Mesodermal cell (in vitro differentiated cells): ENCODE measurements around the gene RBM17.
A peak's percentile ranks its signal among the peaks of the same experiment; 100 is the strongest.

Experiments used
- H3K27ac ChIP-seq: 2 replicates; pipeline ENCODE4 v1.7.0; 2013; ENCODE audit warnings: mild to moderate bottlenecking, low read depth, low read length, moderate library complexity; ENCODE audit not compliant: severe bottlenecking
- H3K36me3 ChIP-seq: 2 replicates; pipeline ENCODE4 v1.7.1; 2013; ENCODE audit warnings: mild to moderate bottlenecking, low read length, moderate library complexity; ENCODE audit not compliant: control insufficient read depth, insufficient read depth
- H3K4me1 ChIP-seq: one replicate; pipeline ENCODE4 v1.7.1; 2013; ENCODE audit warnings: mild to moderate bottlenecking, low read length; ENCODE audit not compliant: insufficient read depth, control insufficient read depth, poor library complexity, severe bottlenecking
- H3K4me3 ChIP-seq: 2 replicates; pipeline ENCODE4 v1.7.0; 2013; ENCODE audit warnings: low read length, control low read depth, mild to moderate bottlenecking; ENCODE audit not compliant: insufficient read depth, poor library complexity, severe bottlenecking; ENCODE audit errors: extremely low read depth
- H3K9me3 ChIP-seq: 2 replicates; pipeline ENCODE4 v1.7.1; 2013; ENCODE audit warnings: mild to moderate bottlenecking, low read length, moderate library complexity; ENCODE audit not compliant: control insufficient read depth
- WGBS, 2 experiments: methylation state at CpG; one replicate each; pipeline ENCODE4 v1.1.5; 2013; ENCODE audit warnings: missing lambda C conversion rate in 2 of 2; ENCODE audit not compliant: insufficient coverage in 2 of 2; 5-methylcytosine and 5-hydroxymethylcytosine counted together

The RBM17 gene

DNA sequence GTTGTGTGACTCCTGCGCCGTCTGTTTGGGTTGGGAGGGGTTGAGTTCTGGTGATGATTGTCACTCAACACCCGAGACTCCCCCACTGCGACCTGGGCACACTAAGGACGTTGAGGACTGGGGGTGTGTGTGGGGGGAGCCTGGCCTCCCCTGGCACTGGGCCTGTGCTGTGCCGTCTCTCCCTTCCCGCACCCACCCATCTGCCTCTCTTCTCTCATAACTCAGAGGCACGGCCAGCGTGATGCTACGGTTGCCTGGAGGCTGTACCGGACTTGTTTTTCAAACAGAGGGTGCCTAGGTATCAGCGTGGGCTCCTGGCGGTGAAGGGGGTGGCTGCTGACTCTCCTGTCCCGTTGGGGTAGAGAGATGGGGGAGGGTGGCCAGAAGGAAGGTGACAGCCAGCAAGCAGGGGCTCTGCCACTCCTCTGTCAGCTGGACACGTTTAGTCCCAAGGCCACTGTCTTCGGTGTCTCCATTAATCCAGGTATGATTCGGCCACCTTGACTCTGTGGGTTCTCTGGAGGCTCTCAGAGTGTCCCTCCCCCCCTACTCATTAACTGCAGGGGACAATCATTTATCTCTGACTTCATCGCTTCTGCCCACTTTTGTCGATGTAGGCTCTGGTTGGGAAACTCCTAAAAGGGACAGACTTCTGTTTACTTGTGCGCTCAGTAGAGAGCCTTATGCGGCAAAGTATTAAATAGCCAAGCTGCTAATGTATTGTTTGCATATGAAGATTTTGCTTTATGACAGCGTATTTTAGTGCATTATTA, 57.4 kb downstream of the RBM17 start:
- peak overlapping the region; percentile 67 for H3K4me3 ChIP-seq
- 59 to 67% methylated on average over 8 to 16 of the region's 22 CpGs for WGBS, 2 experiments

DNA sequence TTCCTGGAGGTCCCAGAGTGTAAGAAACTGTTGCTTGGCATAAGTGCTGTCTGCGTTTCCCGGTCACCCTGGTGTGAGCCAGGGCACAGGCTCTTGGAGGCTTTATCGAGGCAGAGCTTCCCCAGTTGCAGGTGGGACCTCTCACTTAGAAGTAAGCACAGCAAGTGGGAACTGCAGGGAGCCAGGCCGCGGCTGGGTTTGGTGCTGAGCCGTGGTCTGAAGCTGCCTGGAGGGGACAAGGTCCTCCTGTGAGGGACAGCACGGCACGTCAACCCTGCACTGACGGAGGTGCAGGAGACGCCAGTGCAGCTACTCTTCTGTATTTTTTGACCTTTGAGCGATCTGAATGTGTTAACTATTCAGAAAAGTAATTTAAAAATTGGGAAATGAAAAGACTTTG, 58.1 kb downstream of the RBM17 start:
- no peak overlapping the region for H3K4me3 ChIP-seq
- H3K9me3 ChIP-seq, result no peaks in the 10 kb centered on the region
- H3K27ac ChIP-seq, result no peak overlapping the region
- H3K4me1 ChIP-seq, result peaks cover 22% of the 10 kb centered on the region
- 86 to 91% methylated on average over 10 of the region's 11 CpGs for WGBS, 2 experiments
- H3K36me3 ChIP-seq, result peaks cover 20% of the 10 kb centered on the region

More for the DNA sequence above, 57.4 kb downstream of the RBM17 start:
- Histone ChIP-seq H3K36me3 (peaks cover 20% of the 10 kb centered on the region), H3K27ac (no peak overlapping the region), H3K4me1 (peaks cover 29% of the 10 kb centered on the region), H3K9me3 (no peaks in the 10 kb centered on the region)

DNA sequence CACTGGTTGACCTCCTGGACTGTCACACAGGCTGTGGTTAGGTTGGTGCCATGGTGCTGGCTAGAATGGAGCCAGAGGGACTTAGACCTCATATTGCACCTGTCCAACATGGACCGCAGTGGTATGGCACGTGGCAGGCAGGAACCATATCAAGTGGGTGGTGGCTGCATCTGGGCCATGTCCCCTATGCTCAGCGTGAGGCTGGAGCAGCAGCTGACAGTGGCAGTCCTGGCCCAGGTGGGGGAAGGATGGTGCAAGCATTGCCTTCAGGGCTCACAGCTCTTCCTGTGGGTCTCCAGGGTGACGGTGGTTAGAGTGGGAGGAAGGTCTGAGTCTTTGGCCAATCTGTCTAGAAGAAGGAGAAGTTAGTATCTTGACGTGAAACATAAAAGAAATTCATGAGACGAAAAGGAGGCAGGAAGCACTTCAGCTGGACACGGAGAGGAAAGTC, 59.4 kb downstream of the RBM17 start:
- Histone ChIP-seq H3K27ac (no peak overlapping the region), H3K36me3 (peaks cover 20% of the 10 kb centered on the region), H3K9me3 (no peaks in the 10 kb centered on the region), H3K4me1 (peaks cover 9% of the 10 kb centered on the region), H3K4me3 (no peak overlapping the region)
- WGBS, 2 experiments, result 93 to 96% methylated on average over 6 to 7 of the region's 7 CpGs

DNA sequence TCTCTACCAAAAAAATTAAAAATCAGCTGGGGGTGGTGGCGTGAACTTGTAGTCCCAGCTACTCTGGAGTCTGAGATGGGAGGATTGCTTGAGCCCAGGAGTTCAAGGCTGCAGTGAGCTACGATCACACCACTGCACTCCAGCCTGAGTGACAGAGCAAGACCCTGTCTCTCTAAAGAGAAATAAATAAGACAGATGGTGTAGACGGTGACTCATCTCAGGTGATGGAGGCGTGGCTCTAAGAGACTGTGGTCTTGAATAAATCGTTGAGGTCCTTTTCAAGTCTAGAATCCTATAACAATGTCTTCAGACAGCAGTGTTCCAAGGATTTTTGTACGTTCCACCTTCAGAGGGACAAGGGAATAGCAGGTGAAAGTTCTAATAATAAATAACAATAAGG, 60.1 kb downstream of the RBM17 start:
- H3K4me3 ChIP-seq, result no peak overlapping the region
- no peaks in the 10 kb centered on the region for H3K9me3 ChIP-seq
- no peak overlapping the region for H3K27ac ChIP-seq
- H3K36me3 ChIP-seq, result peaks cover 20% of the 10 kb centered on the region
- WGBS, 2 experiments, result 86 to 92% methylated on average over 4 of the region's 6 CpGs
- H3K4me1 ChIP-seq, result peaks cover 9% of the 10 kb centered on the region

DNA sequence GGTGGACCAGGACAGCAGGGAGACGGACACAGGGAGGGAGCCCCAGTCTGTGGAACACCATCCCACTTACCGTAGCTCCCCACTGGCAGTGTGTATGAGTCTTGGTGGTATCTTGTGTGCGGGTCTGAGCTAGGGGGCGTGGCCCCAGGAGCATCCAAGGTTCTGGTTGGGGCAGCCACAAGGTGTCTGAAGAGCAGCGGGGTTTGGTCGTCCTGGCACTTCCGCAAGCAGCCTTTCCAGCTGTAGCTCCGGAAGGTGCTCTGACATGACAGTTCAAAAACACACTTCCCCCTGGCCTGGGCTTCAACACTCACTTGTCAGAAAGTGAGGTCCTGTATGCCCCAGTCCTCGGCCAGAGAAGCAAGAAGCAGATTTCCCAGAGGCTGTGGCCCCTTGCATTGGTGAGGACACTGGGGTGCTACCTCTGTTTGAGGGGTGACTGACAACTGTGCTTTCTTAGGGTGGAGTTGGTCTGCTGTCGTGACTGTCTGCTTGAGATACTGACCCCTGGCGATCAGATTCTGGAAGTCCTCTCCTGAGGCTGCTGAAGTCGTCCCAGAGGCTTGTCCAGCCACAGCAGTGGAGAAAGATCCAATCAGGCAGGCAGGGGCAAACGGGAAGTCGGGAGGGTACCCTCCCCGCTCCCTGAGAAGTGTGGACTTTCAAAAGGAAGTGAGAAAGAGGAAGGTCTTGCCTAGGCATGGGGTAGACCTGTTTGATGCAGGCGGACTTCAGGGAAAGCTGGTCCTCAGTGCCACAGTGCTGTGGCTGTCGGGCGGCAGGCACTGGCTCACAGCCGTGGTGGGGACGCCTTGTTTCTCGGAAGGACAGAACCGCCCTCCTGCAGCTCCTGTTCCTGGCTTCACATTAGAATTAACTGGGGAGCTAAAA, 62.5 kb downstream of the RBM17 start:
- 47 to 52% methylated on average over 18 to 21 of the region's 22 CpGs for WGBS, 2 experiments
- no peak overlapping the region for H3K4me3 ChIP-seq
- H3K9me3 ChIP-seq, result no peaks in the 10 kb centered on the region
- no peak overlapping the region for H3K27ac ChIP-seq
- peaks cover 9% of the 10 kb centered on the region for H3K4me1 ChIP-seq
- peaks cover 20% of the 10 kb centered on the region for H3K36me3 ChIP-seq

DNA sequence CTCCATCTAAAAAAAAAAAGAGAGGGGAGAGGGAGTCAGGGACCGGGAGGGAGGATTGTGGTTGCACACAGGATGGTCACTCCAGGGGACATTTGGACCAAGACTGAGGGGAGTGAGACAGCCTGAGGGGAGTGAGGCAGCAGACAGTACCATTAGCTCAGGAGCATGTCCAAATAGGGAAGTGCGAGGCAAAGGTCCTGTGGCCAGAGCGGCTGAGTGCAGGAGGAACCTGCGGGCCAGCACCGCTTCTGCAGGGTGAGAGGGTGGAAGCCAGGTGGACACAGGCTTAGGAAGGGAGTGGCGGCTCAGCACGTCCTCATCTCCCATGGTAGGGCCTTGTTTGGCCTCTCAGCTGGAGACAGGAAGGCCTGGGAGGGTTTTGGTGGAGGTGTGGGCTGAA, 65.0 kb downstream of the RBM17 start:
- WGBS, 2 experiments, result 85 to 86% methylated on average over 7 of the region's 7 CpGs

DNA sequence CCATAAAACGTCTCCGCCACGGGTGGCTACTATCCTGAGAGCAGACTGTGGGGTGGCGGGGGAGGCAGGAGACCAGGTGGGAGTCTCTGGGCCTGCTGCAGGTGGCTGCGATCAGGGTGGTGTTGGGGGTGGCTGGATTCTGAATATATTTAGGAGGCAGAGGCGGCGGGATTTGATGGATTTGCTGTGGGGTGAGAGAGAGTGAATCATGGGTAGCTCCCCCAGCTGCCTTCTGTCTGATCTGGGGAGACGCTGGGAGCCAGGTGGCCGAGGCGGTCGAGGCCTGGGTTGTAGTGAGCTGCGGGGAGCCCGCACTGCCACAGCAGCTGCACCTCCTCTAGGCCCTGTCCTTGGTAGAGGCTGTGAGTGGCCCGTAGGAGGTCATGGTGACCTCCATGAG, 65.7 kb downstream of the RBM17 start:
- no peak overlapping the region for H3K4me3 ChIP-seq
- peaks cover 7% of the 10 kb centered on the region for H3K36me3 ChIP-seq
- 87 to 91% methylated on average over 11 to 13 of the region's 14 CpGs for WGBS, 2 experiments
- H3K4me1 ChIP-seq, result peaks cover 3% of the 10 kb centered on the region
- no peaks in the 10 kb centered on the region for H3K9me3 ChIP-seq
- no peak overlapping the region for H3K27ac ChIP-seq

More for the DNA sequence above, 65.0 kb downstream of the RBM17 start:
- Histone ChIP-seq H3K4me3 (no peak overlapping the region), H3K27ac (no peak overlapping the region), H3K9me3 (no peaks in the 10 kb centered on the region), H3K36me3 (peaks cover 8% of the 10 kb centered on the region), H3K4me1 (peaks cover 3% of the 10 kb centered on the region)

DNA sequence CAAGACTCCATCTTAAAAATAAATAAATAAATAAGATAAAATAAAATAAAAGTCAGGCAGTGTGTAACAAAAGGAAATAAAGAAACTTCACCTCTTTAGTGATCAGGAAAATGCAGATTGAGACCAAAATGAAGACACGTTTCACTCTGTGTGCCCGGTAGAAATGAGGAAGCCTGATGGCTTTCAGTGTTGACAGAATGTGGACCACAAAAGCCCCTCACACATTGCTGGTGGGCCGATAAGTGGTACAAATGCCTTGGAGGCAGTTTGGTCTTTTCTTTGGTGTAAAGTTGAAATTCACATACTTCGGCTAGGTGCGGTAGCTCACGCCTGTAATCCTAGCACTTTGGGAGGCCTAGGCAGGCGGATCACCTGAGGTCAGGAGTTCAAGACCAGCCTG, 69.4 kb downstream of the RBM17 start:
- Histone ChIP-seq H3K4me1 (peaks cover 13% of the 10 kb centered on the region), H3K27ac (no peak overlapping the region)
- WGBS, 2 experiments, result 93 to 94% methylated on average over 6 to 7 of the region's 7 CpGs

DNA sequence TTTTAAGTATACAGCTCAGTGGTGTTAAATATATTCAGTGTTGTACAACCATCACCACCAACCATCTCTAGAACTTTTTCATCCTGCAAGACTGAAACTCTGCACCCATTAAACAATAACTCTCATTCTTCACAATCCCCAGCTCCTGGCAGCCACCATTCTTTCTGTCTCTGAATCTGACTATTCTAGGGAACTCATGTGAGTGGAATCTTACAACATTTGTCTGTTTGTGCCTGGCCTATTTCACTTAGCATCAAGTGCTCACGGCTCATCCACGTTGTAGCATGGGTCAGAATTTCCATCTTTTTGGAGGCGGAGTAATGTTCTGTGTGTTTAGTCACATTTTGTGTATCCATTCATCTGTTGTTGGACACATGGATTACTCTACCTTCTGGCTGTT, 73.1 kb downstream of the RBM17 start:
- H3K27ac ChIP-seq, result peak overlapping the region; percentile 88
- H3K36me3 ChIP-seq, result peaks cover 8% of the 10 kb centered on the region
- no peaks in the 10 kb centered on the region for H3K9me3 ChIP-seq
- peaks cover 37% of the 10 kb centered on the region for H3K4me1 ChIP-seq
- H3K4me3 ChIP-seq, result no peak overlapping the region
- WGBS, 2 experiments, result 90 to 95% methylated on average over 2 to 3 of the region's 3 CpGs

More for the DNA sequence above, 69.4 kb downstream of the RBM17 start:
- H3K9me3 ChIP-seq, result no peaks in the 10 kb centered on the region
- no peaks in the 10 kb centered on the region for H3K36me3 ChIP-seq
- H3K4me3 ChIP-seq, result no peak overlapping the region

DNA sequence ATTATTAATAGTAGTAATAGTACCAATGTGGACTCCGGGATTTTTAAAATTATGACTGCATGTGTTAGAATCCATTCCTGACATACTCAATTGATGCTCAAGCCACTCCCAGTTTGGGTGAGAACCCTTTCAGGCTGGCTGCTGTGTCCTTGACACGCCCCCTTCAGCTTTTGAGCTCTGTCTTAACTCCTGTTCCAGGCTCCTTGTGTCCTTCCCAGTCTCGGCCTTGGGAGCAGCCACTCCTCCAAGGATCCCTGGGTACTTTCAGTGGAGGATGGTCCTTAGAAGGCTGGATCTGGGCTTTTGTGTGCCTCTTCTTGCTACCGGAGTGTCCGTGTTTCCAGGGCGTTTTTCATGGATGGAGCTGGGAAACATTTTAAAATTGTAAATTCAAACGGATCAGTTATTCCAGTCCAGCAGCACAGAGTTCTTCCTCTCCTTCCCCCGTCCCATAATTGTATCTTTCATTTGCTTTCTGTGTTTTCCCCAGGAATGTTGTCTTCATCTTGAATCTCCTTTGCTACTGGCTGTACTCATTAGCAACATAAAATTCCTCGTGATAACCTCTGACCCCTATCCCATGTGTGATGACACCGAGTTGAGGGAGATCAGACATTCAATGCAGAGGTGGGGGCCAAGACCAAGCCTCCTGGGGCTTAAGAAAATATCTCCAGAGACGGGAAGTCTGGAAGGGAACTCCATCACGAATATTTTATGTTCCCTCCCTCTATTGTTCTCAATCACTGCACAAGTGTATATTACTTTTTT, 73.9 kb downstream of the RBM17 start:
- Histone ChIP-seq H3K4me1 (peaks cover 42% of the 10 kb centered on the region), H3K36me3 (peaks cover 9% of the 10 kb centered on the region), H3K4me3 (no peak overlapping the region), H3K9me3 (no peaks in the 10 kb centered on the region), H3K27ac (peak overlapping the region; percentile 88)
- WGBS, 2 experiments, result 74 to 82% methylated on average over 4 to 6 of the region's 12 CpGs
